CD4-positive, alpha-beta T cell treated with Interferon gamma for 1 hour (primary cell): ENCODE data around the gene BCS1L.
A peak's percentile ranks its signal among the peaks of the same experiment; 100 is the strongest.

Source experiments
- DNase-seq: peaks from one replicate; pipeline ENCODE4 v3.0.0-alpha.2; 2020

Gene BCS1L

DNA sequence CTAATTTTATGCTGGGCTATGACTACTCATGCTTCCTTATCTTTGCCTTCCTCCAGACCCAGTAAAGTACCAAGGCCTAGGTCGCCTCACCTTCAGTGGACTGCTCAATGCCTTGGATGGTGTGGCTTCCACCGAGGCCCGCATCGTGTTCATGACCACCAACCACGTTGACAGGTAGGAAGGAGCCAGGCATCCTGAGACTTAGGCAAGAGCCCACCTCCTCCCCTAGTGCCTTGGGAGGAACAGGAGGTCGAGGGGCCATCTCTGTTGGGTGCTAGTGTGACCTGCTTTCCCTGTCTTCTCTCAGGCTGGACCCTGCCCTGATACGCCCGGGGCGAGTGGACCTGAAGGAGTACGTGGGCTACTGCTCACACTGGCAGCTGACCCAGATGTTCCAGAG is 3.3 kb downstream of the BCS1L start:
- no peak for DNase-seq

DNA sequence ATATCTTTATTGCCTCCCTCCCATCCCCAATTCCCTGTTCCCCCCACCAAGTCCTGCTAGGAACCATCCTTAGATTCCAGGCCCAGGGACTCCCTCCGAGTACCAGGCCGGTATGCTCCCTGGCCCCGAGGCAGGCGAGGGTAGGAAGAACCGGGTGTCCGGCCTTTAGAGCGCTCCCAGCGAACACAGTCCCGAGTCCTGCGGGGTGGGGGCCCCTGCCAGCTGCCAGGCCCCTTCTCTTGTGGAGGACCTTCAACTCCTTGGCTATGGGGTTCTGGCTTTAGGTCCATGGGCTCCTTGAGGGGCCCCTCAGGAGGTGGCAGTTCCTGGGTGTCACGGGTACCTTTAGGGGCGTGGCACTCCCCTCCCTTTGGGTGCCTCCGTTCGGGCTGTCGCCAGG is 4.4 kb downstream of the BCS1L start:
- no peak for DNase-seq

DNA sequence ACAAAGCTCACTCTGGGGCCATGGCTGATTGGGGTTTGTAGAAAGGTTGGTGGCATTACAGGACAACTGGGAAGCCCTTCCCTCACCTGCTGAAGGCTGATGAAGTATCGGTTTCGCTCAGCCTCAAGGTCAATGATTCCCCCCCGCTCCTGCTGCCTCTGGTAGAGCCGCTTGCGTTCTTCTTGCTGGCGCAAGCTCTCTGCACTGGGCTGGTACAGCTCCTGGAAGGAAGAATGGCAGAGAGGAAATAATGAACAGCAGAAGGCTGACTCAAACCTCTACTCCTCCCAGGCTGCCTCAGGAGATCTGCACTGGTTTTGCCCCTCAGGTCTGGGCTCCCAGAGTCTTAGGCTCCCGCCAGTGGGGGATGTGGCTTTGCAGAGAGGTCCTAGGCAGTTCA is 5.2 kb downstream of the BCS1L start:
- DNase-seq = no peak

DNA sequence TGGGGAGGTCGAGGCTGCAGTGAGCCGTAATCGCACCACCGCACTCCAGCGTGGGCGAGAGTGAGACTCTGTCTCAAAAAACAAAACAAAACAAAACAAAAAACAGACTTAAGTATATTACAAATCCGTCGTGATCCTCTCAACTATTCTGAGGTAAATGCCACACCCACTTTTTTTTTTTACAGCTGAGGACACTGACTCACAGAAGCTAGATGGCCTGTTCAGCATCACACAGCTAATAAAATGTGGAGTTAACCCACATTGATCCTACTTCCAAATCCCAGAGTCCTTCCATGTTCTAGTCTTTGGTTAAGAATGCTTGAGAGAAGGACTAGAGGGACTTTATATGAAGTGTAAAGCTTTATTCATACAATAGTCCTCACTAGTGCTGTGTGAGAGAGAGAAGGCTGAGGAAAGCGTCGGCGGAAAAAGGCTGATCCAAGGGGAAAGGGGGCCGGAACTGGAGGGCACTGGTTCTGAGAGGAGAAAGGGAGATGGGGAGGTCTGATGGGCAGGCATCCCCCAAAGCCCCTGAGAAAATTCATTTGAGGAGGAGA is 11.7 kb downstream of the BCS1L start:
- DNase-seq = no peak

DNA sequence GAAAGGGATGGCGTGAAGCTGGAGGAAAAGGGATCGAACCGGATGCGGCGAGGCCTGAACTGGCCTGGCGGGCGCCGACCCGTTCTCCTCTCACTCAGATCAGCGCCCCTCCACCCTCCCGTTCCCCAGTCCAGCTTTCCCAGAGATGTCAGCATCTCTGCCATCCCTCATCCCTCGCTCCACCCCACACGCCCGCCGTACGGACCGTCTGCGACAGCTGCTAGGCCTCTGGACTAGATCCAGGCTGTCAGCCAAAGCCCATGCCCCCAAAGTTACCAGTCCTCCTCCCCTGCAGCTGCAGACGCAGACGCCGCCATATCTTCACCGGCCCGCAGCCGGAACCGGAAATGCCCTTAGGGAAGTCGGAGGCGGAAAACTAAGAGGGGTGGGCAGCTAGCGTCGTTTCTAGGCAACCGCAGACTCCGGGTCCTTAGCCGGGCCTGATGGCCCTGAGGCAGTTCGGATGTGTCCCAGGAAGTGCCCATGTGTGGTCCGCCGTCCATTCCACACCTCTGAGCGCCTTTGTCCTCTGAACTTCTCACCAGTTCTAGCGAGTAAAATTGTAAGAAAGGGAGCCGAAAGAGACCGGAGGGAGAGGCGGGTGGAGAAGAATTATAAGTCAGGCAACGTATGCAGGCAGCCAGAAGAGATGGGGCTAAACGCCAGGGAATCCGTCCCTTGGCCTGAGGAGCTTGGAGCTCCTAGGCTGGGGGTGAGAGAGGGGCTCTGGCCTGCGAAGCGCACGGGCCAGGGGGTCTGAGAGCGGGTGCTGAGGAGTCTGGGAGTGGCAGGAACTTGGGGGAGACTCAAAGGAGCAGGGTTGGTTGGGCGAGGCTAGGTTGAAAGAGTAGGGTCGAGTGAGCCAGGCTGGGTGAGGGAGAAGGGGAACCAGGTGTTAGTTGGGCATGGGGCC is 12.4 kb downstream of the BCS1L start, which contains the start of the genes RNF25 and STK36:
TSS of gene RNF25 (minus strand) at position 349 of the 913 bp plus-strand sequence. CDS start at position 317, 32 bp downstream.
TSS of gene STK36 (plus strand) at position 433 of the 913 bp plus-strand sequence. CDS start 744 bp downstream, outside the sequence.
- DNase-seq = peak; percentile 81

DNA sequence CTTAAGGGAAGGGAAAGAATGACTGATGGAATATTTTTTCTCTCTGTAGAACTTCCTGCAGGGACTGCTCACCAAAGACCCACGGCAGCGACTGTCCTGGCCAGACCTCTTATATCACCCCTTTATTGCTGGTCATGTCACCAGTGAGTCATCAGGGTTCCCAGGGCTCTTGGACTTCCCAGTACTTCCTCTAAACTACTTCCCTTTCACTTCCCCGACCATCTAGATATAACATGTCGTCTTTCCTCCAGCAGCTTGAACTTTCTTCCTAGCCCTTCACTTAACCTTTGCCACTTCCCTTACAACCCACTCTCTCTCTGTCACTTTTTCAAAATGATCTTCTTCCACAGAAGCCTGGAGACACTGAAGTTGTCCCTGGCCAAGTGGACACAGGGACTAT is 19.6 kb downstream of the BCS1L start:
- peak; percentile 51 for DNase-seq

DNA sequence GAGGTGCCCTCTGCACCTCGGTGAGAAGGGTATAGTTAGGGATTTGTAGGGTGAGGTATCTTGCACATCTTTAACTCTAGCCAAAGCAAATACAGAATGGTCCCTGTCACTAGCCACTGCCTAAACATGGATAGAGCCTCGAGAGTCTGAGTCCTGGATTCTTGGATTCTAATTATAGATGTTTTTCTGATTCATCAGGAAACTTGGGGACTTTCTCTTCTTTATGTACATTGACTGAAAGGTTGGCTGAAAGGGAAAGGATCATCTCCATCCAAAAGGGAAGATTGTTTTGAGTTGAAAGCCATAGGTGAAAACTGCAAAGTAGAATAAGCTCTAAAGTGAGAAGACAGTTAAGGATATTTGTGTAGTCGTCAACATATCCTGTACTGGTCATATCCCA is 20.6 kb downstream of the BCS1L start:
- DNase-seq = no peak

DNA sequence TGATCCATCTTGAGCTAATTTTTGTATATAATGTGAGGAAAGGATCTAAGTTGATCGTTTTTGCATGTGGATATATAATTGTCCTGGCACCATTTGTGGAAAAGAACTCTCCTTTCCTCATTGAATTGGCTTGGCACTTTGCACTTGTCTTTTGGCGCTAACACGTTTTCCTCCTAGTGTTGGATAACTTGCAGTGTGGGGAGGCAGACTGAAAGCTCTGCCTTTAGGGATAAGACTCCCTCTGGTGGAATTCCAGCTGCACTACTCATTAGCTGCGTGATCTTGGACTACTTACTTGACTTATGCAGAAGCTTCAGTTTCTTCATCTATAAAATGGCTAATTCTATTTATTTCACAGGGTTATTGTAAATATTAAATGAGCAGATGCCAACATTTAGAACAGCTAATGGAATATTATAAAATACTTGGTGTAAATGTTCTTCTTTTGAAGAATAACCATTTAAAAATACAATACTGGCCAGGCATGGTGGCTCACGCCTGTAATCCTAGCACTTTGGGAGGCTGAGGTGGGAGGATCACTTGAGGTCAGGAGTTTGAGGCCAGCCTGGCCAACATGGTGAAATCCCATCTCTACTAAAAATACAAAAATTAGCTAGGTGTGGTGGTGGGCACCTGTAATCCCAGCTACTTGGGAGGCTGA is 28.0 kb downstream of the BCS1L start:
- peak; percentile 28 for DNase-seq

DNA sequence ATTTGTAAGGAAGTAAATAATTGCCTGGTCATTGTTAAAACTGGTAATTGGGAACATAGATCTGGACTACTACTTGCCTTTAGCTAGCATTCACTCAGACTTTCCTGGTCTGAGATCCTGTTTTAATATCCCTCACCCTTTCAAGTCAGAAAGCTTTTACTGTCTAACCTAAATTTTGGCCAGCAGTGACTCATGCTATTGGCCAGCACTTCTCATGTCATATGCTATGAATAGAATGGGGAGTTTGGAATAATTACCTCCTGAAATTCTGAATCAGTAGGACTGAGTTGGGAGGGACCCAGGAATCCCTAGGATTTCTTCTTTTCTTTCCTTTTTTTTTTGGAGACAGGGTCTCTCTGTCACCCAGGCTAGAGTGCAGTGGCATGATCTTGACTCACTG is 31.8 kb downstream of the BCS1L start:
- no peak for DNase-seq

DNA sequence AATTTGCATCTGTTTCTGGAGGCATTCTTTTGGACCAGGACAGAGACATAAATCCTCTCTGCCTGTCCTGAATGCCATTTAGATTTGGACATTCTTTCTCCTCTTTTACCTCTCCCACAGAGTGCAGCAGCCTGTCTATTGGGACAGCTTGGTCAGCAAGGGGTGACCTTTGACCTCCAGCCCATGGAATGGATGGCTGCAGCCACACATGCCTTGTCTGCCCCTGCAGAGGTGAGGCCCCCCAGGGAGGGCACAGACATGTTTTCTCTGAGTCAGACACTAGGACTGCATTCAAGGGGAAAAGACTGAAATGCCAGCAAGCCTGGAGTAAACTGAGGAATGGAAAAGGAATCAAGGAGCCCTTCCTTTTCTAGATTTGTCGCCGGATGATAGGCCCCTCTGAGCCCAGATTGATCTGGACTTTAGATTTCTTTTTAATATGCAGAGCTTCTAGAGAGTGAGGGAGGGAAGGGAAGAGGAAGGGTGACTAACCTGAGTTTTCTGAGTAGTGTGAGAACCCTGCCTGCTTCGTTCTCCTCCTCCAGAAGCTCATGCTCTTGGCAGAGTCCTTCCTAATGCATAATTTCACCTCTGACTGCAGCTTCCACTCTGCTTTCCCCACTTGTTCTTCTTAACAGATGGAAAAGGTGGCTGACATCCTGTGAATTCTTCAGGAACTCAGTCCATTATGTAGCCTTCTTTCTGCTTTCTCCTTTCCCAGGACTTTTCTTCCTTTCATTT is 35.1 kb downstream of the BCS1L start:
- no peak for DNase-seq

DNA sequence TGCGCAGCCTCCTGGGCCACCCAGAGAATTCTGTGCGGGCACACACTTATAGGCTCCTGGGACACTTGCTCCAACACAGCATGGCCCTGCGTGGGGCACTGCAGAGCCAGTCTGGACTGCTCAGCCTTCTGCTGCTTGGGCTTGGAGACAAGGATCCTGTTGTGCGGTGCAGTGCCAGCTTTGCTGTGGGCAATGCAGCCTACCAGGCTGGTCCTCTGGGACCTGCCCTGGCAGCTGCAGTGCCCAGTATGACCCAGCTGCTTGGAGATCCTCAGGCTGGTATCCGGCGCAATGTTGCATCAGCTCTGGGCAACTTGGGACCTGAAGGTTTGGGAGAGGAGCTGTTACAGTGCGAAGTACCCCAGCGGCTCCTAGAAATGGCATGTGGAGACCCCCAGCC is 39.4 kb downstream of the BCS1L start:
- no peak for DNase-seq

DNA sequence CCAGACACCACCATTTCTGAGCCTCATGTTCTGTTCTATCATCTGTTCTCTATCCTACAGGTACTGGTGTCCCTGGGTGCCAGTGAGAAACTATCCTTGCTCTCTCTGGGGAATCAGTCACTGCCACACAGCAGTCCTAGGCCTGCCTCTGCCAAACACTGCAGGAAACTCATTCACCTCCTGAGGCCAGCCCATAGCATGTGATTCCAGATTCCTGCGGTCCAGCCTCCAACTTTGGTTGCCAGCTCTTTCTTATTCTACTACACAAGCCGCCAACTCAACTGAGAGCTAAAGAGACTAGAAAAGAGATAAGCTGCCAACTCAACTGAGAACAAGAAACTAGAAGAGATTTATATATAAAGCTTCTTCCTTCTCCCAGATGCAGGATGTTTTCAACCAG is 42.3 kb downstream of the BCS1L start:
- no peak for DNase-seq

DNA sequence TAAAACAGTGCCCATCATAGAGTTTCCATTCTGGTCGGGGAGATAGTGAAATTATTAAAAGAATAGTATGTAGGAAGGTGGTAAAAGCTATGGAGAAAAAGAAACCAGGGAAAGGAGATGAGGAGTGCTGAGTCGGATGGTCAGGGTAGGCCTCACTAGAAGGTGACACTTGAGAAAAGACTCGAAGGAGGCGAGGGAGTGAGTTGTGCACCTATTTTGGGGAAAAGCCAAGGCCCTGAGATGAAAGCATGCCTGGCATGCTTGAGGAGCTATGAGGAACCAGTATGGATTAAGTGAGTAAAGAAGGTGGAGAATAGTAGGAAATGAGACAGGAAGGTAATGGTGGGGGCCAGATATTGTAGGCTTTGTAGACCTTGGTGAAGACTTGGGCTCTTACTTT is 43.9 kb downstream of the BCS1L start:
- DNase-seq = no peak

DNA sequence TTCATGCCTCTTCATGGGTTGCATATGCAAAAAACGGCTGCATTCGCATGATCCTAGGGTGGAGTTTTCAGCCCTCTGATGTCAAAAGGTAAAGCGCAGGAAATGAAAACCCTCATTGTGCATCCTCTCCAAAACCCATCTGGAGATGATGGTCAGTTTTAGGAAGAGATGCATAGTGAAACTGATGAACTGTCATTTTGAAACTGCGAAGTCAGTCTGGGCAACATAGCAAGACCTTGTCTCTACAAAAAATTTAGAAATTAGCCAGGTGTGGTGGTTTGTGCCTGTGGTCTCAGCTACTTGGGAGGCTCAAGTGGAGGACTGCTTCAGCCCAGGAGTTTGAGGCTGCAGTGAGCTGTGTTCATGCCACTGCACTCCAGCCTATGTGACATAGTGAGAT is 48.6 kb downstream of the BCS1L start:
- DNase-seq = no peak

DNA sequence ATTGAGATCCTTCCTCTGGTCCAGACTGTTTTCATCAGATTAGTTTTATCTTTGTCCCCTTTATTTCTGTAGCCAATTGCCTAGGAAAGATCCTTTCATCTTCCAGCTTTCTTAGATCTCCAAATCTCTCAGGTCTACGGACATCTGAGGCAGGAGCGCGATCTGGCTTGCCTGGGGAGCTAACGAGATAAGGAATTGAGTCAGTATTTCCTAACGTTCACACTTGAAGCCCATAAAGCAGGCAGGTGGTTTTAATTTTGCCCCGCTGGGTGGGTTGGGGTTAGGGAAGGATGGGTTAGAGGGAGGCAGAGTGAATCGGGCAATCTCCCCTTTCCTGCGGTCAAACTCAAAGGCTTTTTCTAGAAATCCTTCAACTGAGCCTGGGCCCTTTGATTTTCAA is 50.4 kb downstream of the BCS1L start:
- DNase-seq = no peak

DNA sequence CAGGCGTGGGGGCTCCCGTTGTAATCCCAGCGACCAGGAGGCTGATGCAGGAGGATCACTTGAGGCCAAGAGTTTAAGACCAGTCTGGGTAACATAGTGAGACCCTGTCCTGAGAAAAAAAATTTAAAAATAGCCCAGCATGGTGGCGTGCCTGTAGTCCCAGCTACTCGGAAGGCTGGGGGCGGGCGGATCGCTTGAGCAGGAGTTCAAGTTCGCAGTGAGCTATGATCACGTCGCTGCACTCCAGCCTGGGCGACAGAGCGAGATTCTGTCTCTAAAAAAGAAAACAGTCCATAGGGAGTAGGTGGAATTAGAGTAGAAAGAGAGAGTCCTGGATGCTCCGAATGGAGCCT is 50.8 kb downstream of the BCS1L start:
- no peak for DNase-seq

DNA sequence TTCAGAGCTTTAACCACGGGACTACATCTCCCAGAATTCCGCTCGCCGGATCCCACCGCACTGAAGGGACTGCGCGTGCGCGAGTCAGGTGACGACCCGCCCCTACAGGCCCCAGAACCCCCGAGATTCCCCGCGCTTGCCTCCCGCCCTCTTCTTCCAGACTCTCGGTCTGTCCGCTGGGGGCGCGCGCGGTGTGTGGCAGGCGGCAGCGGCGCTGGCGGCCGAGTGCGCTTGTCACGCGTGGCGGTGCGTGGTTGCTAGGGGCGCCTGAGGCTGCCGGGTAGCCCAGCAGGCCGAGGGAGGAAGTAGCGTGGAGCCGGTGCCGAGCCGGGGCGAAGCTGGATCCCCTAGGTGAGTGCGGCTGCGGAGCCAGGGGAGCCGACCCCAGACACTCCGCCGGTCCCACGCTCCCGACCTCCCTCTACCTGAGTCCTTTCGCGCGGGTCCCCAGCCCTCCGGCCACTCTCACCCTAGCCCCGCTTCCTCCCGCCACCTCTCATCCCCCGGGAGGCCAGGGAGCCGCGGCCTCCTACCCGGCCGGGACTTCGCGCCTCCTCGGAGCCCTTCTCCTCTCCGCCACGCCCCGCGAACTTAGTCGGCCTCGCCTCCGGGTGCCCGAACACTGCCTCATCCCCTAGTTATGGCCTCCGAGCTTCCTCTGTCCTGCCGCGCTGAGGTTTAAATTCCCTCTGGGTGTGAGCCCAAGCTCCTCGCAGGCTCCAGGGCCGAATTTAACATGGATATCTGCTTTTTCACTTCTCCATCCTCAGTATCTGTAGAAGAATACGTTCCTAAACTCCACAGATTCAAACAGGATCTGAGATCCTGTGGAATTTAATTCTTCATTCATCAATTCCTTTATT is 51.4 kb downstream of the BCS1L start, which contains the start of gene TTLL4:
TSS of gene TTLL4 (plus strand) at position 149 of the 863 bp plus-strand sequence. CDS start 26,842 bp downstream, outside the sequence.
- peak; percentile 98 for DNase-seq

DNA sequence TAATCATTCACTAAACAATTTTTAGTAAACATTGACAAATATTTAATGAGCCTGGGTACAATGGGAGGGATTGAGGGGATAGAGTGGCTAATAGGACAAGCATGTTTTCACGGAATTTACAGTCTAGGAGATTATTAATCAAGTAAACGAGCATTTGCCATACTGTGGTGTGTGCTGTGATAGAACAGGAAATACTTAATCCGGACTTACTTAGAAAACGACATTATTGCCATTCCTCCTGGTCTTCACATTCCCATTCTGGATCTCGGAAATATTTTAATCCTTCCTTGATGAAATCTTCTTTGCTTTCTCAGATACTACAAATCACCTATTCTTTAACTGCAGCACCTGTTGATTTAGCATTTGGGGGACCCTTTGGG is 52.1 kb downstream of the BCS1L start:
- no peak for DNase-seq
